Measurements from ENCODE around the gene LARP4B.

The LARP4B gene

DNA sequence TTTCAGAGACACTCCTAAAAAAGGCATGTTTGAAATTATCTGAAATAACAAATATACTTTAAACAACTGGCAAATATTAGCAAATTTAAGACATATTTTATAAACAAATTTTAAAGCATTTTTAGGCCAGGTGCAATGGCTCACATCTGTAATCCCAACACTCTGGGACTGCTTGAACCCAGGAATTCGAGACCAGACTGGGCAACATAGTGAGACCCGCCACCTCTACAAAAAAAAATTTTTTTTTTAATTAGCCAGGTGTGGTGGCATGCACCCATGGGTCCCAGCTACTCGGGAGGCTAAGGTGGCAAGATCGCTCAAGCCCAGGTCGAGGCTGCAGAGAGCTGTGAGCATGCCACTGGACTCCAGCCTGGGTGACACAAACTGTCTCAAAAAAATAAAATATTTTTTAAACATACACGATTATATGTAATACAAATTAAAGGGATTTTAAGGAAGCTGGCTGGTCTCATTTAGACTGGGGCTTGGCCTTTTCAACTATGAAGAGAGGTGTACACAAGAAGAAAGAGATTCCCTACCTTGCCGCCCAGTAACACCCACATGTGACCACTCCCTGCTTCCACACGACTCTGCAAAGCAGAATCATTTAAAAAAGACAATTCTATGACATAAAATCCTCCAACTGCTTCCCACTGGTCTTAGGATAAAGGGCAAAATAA, 7.5 kb downstream of the LARP4B start:
- DNase-seq, result no peak

- DNase-seq, result no peak
Observed at GRCh38 chr10:921471-922414, 9.8 kb downstream of the LARP4B start.

- DNase-seq, result no peak
Observed at GRCh38 chr10:920450-920849, 11.1 kb downstream of the LARP4B start.

DNA sequence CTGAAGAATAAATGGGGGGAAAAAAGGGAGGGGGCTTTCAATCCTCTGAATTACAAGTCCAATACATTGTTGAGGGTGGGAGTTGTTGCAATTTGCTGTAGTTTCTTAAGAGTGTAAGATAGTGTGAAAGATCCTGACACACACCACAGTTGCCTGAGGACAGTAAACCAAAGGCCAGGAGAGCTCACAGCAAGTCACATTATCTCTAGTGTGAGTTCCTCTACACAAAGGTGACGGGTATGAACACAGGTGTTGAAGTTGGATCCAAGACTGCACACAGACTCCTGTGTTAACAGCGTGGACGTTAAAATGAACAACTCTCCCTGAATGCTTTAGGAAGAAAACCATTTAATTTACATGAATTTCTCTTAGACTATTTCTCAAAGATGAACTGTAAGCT, 12.0 kb downstream of the LARP4B start:
- DNase-seq, result no peak

DNA sequence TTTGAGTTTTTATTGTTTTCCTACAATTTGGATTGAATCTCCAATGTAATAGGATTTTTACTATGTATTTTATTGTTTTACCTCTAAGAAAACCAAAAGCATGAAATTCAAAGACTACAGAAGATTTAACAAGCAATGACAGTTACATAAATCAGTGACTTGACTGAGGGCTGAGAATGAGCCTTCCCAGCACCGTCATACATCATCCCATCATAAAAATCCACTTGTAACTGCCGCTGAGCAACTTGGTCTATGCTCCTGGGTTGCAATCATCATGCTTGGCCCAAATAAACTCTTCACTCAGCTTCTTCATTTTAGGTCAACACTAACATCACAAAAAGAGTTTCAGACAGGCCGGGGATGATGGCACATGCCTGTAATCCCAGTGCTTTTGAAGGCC, 13.5 kb downstream of the LARP4B start:
- DNase-seq, result no peak

- DNase-seq, result no peak
Observed at GRCh38 chr10:917416-917720, 14.1 kb downstream of the LARP4B start.

- DNase-seq, result no peak
Observed at GRCh38 chr10:916716-917415, 14.6 kb downstream of the LARP4B start.

GRCh38 chr10:909831-910230, 21.7 kb downstream of the LARP4B start:
- no peak for DNase-seq

- DNase-seq, result no peak
Observed at GRCh38 chr10:905972-906371, 25.5 kb downstream of the LARP4B start.

GRCh38 chr10:905503-905902, 26.0 kb downstream of the LARP4B start:
- no peak for DNase-seq

- no peak for DNase-seq
Observed at GRCh38 chr10:904403-904802, 27.1 kb downstream of the LARP4B start.

- no peak for DNase-seq
Observed at GRCh38 chr10:898141-898540, 33.4 kb downstream of the LARP4B start.

- DNase-seq, result no peak
Observed at GRCh38 chr10:896982-897381, 34.5 kb downstream of the LARP4B start.

- DNase-seq, result no peak
Observed at GRCh38 chr10:895324-895723, 36.2 kb downstream of the LARP4B start.

DNA sequence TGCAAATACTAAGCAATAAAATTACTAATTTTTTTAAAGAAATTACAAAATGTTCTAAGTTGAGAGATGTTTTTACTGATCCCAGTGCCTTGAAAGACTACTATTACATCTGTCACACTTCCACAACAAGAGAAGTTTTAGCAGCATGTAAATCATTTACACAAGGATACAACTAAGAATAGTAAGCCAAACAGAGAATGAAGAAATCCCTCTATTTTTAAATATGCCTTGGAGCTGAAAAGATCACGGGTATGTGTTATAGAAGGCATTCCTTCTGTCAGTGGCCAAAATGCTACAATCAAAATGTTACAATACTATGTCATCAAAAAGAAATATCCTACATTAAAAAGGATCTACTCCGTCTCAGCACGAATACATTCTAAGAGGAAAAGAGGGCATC, 52.6 kb downstream of the LARP4B start:
- no peak for DNase-seq

DNA sequence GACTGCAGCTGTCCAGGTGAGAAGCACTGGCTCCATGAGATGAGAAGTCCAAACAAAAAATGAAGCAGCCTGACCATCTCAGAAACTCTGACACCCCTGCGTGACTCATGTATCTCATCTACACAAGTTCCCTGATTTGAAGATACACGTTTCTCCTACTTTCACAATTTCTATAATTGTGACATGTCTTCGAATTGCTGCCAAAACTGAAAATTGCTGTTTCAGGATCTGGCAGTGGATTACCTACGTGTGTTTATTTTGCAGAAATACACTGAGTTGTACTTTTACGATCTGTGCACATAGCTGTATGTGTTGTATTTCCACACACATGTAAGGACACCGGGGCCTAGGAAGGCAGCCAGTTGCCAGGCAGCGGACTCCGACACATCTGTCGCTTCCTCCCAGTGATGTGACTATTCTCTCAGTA, 53.2 kb downstream of the LARP4B start:
- DNase-seq, result no peak

DNA sequence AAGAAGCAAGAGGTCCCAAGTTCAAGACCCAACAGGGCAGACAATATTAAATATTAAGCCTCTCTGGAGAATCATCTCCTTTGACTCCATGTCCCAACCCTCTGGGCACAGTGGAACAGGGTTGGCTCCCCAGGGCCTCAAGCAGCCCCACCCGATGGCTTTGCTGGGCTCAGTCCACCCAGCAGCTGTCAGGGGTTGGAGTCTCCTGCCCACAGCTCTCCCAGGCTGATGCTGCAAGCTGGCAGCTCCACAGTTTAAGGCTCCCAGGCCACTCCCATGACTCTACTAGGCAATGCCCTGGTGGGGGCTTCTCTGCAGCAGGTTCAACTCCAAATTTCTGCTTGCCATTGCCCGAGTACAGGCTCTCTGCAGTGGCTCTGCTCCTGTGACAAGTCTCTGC, 55.1 kb downstream of the LARP4B start:
- DNase-seq, result no peak

DNA sequence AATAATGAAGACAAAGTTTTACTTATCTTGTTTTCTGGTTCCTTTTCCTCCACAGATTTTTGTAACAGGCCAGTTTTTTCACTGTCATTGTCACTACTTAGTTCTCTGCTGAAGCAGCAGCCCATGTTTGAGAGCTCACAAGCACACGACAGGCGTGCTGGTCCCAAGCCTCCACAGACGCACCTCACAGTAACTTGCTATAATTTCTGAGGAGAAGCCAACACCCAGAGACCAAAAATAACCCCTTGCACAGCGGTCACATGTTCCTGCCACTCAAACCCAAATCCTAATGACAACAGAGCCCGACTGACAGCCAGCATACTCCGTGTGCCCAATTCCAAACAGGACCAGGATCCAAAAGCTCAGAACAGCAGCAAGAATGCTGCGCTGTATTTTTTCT, 58.5 kb downstream of the LARP4B start:
- no peak for DNase-seq

- DNase-seq, result no peak
Observed at GRCh38 chr10:871951-872403, 59.5 kb downstream of the LARP4B start.

DNA sequence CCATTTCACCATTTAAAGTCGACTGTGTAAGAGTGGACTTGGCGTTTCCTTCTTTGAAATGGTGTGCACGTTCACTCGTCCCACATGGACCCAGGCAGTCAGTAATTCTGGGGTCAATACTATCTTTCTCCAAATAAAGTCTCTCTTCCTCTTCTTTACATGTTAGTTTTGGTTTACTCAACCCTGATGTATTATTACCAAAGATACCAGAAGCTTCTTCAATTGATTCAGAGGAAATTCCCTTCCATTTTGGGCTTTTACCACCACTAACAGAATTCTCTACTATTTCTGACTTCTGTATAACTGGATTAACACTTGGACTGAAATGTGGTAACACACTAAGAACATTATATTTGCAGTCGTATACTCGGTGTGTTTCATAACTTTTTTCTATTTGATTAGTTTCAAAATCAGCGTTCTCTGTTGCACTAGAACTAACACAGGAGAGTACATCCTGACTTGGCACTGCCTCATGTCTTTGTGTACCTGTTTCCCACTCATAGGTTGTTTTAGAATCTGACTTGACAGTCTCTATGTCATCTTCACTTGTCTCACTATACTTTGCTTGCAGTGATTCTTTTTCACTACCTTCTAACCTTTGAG, 60.8 kb downstream of the LARP4B start:
- no peak for DNase-seq

- DNase-seq, result no peak
Observed at GRCh38 chr10:869171-869570, 62.3 kb downstream of the LARP4B start.

GRCh38 chr10:867807-868206, 63.7 kb downstream of the LARP4B start:
- no peak for DNase-seq

DNA sequence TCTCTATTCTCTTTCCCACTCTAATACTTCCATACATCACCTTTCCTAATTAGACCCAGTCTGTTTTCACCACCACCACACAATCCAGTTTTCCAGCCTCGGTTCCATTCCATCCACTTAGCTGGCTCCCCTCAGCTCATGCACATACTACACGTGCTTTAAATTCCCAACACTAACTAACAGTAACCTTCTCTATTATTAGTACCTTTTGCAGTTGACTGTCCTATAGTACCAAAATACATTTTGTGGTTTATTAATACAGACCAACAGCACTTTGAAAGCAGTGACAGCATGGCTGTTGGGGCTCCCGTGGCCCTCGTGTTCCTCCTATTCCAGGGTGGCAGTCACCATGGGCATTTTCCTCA, 64.9 kb downstream of the LARP4B start:
- no peak for DNase-seq
